ENCODE measurements around the gene MIPOL1.
A peak's percentile ranks its signal among the peaks of the same experiment; 100 is the strongest.
"Not testable (repeated sequence)": the region's sequence is repeated elsewhere in the genome, so short reads cannot be mapped to it uniquely, and the experiment has no call there.

MIPOL1 gene

DNA sequence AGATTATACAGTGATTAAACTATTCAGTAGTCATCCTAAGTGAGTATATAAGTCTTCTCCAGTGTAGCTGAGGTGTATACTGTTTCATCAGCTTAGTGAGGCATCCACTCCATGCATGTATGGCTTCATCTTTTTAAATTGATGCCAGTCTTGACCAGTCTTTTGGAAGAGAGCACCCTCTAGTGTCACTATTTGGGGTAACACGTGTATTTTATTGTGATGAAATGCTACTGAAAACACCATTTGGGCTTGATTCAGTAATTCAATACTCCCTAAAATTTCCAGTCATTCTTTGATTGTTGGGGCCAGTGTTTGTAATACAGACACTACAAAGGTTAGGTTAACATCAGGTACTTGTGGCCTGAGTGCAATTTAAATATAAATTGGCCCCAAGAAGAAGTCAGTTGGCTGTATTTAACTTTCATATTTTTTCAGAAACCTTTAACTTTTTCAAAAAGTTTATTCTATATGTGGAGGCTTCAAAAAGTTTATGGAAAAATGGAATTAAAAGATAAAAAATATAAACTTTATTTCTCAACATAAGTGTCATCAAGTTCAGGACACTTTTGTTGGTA is 35.3 kb downstream of the MIPOL1 start:
- no peak for DNase-seq (ENCODE audit: low read depth in 1 of 2, low spot score in 1 of 2)

DNA sequence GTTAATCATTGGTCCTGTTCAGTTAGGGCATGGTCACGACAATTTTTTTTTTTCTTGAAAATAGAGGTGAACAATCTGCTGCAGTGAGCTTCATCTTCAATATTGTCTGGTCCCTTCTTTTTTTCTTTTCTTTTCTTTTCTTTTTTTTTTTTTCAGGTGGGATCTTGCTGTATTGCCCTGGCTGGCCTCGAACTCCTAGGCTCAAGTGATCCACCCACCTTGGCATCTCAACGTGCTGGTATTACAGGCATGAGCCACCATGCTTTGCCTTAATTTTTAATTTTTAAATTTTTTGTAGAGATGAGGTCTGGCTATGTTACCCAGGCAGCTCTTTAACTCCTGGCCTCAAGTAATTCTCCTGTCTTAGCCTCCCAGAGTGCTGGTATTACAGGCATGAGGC is 36.5 kb downstream of the MIPOL1 start:
- no peak for DNase-seq (ENCODE audit: low read depth in 1 of 2, low spot score in 1 of 2)

DNA sequence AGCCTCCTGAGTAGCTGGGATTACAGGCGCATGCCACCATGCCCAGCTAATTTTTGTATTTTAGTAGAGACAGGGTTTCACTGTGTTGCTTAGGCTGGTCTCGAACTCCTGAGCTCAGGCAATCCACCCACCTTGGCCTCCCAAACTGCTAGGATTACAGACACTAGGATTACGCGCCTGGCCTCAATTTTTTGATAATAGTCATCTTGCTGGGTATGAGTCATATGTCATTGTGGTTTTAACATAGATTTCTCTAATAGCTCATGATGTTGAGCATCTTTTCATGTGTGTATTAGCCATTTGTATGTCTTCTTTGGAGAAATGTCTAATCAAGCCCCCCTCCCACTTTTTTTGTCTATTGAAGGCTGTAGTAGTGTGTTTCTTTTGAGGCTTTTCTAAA is 38.3 kb downstream of the MIPOL1 start:
- not testable (repeated sequence) for DNase-seq (ENCODE audit: low read depth in 1 of 2, low spot score in 1 of 2)

DNA sequence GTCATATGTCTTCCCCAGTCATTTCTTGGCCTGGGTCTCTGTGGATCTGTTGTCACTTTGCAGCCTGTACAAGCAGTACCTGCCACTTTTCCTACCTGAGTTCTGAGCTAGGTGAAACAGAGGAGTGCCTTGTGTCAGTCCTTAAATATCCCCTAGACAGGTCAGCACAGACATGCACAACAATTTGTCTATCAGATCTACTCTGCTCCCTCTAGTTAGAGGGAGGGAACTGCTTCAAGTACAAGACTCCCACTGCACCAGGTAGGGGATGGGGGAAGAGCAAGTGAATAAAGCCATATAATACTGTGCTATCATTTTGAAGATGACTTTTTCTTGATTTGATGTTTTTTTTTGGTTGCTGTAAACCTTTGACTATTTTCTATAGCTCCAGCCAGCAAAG is 39.4 kb downstream of the MIPOL1 start:
- no peak for DNase-seq (ENCODE audit: low read depth in 1 of 2, low spot score in 1 of 2)

DNA sequence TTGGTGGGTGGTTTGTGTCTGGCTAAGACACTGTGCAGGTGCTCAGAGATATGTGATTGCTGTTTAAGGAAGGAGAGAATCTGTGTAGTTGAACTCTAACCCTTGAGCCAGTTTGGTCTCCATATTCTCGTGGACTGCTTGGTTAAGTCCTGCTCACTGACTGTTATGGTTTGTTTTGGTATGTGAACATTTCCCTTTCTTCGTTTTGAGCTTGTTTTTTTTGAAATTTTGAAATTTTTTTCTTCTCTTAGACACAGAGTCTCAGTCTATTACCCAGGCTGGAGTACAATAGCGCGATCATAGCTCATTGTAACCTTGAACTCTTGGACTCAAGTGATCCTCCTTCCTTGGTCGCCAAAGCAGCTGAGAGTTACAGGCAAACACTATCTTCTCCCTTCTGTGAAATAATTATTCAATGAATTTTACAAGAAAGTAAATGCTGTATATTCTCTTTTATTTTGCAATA is 40.0 kb downstream of the MIPOL1 start:
- no peak for DNase-seq (ENCODE audit: low read depth in 1 of 2, low spot score in 1 of 2)

DNA sequence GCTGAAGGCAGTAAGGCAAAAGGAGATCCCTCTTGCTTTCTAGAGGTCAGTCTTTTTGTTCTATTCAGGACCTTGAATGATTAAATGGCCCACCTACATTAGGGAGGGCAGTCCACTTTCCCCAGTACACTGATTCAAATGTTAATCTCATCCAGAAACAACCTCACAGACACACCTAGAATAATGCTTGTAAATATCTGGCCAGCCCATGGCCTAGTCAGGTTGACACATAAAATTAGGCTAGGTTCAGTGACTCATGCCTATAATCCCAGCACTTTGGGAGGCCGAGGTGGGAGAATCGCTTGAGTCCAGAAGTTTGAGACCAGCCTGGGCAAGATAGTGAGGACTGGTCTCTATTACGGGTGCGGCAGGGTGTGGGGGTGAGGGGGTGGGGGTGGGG is 43.5 kb downstream of the MIPOL1 start:
- no peak for DNase-seq (ENCODE audit: low read depth in 1 of 2, low spot score in 1 of 2)

DNA sequence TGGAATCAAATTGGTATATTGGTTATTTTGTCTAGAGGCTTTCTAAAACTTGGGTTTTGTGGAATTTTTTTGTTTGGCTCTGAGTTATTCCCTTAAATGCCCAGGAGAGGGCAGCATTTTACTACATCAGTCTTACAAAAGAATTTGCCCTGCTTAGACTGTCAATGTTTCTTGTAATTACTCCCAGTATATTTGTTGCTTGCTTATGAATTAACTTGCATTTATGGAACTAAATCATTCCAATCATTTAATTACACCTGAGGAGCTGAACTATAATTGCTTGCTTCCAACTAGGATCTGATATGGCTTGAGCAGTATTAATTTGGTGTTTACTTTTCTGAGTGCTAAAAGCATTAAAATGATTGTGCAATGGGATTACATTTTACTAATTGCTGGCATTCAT is 48.7 kb downstream of the MIPOL1 start:
- peak in 1 of 2 donors; percentile 0 for DNase-seq (ENCODE audit: low read depth in 1 of 2, low spot score in 1 of 2)

DNA sequence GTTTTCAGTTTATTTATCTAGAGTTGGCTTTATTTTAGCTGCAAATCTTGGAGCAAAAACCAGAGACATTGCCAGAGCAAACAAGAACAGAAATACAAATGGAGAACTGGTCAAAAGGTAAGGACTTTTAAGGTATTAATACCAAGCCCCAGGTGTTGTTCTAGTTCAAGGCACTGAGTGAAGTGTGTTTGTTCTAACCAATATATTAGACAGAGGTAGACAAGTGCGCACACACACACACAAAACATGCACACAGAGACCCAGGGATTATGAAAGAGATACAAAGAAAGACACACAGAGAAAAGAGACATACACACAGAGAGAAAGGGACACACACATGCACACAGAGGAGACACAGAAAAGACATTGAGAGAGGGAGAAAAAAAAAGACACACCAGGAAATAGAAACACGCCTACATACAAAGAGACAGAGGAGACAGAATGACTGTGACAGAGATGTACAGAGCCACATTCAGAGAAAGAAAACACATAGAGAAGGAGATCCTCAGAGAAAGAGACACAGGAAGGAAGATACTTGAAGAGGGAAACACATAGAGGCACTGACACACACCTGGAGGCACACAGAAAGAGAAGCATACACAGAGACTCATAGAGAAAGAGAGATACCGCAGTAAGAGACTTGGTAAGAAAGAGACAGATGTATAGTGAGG is 50.2 kb downstream of the MIPOL1 start:
- DNase-seq (ENCODE audit: low read depth in 1 of 2, low spot score in 1 of 2): no peak

DNA sequence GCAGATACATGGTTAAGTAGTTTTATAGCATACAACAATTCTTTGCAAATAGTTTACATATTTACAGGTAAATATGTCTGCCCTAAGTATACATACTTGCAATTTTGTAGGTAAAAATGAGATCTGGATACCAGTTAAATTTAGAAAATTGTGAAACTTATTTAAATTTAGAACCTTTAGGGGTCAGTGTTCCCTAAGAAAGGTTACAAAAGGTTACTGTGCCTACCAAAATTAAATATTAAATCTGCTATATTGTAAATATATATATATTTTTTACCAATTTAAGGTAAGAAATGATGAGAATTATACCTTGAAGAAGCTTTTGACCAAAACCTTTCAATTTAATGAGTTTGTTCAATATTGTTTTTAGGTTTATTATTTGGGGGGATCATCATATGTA is 54.0 kb downstream of the MIPOL1 start:
- no peak for DNase-seq (ENCODE audit: low read depth in 1 of 2, low spot score in 1 of 2)

DNA sequence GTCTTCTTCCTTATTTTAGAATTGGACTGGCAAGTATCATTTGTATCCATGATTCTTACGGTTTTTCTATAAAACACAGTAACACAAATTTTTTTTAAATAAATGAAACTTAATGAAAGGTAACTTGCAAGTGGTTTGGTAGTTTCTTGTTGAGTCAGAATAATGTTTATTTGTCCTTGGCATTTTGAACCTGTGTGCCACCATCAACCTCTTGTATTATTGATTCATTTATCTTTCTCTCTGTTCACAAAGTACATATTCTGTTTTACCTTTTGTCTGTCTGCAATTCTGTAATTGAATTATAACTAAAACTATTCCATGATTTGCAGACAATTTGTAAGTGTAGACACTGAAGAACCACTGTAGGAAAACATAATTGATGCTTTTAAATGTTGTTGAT is 54.7 kb downstream of the MIPOL1 start:
- no peak for DNase-seq (ENCODE audit: low read depth in 1 of 2, low spot score in 1 of 2)

DNA sequence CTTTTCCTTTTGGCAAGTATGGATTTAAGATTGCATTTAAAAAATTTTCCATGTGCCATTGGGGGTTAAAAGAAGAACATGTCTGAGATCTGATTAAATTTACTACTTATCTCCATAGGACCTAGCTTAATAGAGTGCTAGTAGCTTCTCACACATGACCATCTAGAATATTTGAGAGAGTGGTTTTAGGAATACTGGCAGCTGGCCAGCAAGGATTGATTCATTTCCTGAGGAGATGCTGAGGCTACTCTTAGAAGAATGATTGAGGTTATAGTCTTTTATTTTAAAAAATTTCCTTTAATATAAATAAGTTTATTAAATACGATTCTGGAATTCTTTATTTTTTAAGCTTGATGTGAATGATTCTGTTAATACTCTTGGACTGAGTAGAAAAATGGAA is 56.2 kb downstream of the MIPOL1 start:
- DNase-seq (ENCODE audit: low read depth in 1 of 2, low spot score in 1 of 2): no peak

DNA sequence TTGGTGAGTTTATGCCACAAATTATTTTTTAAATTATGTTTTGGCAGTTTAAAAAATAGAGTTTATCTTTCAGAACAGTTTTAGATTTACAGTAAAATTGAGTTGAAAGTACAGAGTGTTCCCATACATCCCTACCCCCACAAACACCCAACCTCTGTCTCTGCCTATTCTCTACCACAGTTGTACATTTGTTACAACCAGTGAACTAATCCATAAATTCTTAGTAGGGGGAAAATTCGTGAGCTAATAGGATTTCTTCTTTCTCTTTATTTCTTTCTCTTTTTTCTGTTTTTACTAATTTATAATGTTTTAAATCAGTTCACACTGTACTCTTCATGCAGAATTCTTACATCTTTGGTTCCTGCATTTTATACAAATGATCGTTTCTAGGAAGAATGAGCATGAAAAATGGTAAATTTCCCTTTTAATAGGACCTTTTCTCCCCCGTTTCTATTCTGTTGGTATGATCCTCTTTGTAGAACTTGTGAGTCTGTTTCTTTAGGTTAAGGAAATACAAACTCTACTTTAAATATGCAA is 56.7 kb downstream of the MIPOL1 start:
- no peak for DNase-seq (ENCODE audit: low read depth in 1 of 2, low spot score in 1 of 2)

DNA sequence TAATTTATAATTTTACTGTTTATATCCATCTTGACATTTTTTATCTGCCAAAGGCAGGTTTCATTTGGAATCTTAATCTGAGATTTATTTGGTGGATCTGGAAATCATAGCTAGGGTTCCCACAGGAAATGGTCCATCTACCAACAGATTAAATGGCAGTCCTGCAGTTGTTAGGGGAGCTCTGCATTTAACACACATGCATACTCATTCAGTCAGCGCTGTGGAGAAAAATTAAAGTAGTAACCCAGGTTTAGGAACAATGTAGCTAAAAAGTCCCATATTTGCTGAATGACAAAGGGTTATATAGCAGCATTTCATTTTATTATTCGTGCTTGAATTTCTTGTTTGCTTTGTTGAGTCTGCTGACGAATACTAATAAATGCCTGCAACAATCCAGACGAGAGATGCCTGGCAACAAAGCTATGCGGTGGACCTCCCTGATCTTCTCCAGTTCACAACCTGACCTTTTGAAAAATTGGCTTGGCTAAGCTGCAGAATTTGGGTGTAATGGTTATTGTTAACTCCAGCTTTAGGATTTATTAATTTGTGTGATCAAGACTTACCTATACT is 59.8 kb downstream of the MIPOL1 start:
- no peak for DNase-seq (ENCODE audit: low read depth in 1 of 2, low spot score in 1 of 2)

DNA sequence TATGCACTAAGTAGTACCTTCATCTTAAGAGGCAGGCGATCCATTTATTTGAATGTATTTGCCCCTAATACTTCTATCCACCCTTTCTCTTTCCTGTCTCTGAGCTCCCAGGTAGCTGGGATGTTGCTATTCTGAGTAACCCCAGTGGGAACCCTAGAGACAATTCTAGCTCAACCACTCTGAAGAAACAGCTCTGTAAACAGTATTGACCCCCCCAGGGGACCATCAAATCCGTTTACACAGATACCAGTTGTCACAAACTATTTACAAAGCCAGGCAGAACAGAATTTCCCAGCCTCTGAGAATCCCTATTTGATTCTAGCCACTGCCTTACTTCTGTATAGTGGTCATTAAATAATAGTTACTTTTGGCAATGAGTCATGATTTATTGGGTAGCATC is 64.9 kb downstream of the MIPOL1 start:
- DNase-seq (ENCODE audit: low read depth in 1 of 2, low spot score in 1 of 2): no peak

DNA sequence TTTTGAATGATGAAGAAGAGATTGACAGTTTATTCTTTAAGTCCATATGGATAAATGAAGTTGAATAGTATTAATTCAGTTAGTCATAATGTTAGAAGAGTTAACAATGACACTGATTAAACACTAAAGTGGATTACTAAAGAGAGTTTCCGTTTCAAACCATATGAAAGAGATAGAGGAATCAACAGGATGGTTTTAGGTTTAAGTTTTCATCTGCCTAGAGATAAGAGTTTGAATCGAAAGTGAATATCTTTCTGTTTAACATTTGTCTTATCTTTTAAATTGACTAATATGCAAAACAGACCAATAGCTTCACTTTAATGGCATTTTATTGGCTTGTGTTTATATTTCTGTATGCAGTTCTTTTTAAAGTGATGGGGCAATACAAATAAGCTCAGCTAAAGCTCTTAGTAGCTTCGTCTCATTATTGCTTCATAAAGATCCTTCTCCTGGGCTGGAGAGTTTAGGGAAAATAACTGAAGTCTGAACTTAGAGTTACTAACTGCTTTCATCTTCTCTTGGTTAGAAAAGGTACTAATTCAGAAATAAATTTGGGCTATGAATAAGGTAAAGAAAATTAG is 66.0 kb downstream of the MIPOL1 start:
- no peak for DNase-seq (ENCODE audit: low read depth in 1 of 2, low spot score in 1 of 2)

DNA sequence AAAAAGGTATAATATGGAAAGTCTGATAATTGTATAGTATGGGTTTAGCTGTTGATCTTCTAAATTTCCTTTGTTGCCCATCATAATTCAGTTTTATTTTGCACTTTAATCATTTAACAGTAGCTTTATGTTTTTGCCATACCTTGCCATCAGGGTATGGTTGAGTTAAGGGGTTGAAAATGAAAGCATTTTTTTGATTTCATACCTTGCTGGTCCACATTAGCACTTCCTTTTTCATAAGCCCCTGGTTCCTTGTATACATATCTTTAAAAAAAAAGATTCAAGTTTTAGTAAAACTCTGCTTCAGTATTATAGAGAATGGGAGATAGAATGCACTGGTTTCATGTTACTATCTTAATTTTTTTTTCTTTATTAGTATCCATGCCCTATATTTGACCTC is 71.1 kb downstream of the MIPOL1 start:
- DNase-seq (ENCODE audit: low read depth in 1 of 2, low spot score in 1 of 2): no peak

DNA sequence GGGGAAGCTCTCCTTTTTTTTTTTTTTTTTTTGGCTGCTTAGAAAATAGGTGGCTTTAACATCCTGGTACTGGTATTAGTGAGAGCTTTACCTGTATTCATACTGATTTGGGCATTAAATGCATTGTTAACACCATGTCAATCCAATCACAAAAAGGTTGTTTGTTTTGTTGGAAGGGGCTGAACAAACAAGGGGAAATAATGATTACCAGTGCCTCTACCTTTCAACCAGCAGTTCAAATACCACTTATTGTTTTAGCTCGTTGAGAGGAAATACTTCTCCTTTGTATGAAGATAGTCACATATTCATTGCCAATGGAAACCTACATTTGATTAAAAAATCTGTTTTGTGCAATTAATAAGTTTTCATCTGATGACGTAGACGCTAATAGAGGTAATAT is 72.9 kb downstream of the MIPOL1 start:
- DNase-seq (ENCODE audit: low read depth in 1 of 2, low spot score in 1 of 2): no peak

DNA sequence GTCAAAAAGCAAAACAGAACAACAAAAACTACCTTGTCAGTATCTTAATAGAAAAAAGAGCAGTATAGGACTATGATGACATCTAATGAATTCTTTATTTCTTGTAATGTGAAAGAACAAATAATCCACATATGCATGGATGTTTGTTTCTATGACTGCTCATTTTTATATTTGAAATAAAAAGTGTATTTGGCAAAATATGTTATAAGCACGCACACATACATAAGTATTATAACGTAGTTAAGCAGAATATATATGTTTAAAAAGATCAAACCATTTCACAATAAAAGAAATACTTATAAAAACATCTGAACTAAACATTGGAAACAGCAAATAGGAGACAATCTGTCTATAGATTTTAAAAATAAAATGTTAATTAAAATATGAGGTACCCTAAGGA is 74.8 kb downstream of the MIPOL1 start:
- DNase-seq (ENCODE audit: low read depth in 1 of 2, low spot score in 1 of 2): no peak

DNA sequence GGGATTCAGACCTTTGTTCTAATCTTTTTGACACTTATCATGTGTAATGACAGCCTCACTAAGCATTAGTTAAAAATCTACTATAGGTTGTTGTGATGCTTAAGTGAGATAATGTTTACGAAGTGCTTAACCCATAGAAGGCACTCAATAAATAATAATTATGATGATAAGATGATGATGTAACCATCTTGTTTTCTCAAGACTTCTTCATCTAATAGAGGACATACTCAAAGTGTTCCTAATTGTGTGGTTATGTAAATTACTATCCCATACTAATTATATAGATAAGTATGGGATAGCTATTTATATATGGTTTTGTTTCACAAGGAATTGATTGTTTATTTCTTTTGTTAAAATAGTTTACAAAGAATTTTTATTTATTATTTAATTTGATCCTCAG is 76.9 kb downstream of the MIPOL1 start:
- no peak for DNase-seq (ENCODE audit: low read depth in 1 of 2, low spot score in 1 of 2)

DNA sequence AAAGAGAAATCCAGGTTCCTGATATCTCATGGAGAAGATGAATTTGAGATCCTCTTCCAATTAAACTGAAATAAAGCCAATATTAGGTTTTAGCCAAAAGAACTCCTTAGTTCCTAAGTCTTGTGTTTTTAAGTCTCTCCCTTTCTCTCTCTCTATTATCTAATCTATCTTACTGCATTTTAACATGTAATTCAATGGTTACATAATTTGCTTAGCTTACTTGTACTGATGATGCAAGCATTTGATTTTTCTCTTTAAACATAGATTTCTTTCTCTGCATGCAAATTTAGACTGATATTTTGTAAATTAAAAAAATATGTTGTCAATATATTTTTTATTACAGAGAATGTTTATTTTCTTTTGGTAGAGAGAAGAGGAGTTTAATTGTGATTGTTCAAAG is 78.2 kb downstream of the MIPOL1 start:
- no peak for DNase-seq (ENCODE audit: low read depth in 1 of 2, low spot score in 1 of 2)

DNA sequence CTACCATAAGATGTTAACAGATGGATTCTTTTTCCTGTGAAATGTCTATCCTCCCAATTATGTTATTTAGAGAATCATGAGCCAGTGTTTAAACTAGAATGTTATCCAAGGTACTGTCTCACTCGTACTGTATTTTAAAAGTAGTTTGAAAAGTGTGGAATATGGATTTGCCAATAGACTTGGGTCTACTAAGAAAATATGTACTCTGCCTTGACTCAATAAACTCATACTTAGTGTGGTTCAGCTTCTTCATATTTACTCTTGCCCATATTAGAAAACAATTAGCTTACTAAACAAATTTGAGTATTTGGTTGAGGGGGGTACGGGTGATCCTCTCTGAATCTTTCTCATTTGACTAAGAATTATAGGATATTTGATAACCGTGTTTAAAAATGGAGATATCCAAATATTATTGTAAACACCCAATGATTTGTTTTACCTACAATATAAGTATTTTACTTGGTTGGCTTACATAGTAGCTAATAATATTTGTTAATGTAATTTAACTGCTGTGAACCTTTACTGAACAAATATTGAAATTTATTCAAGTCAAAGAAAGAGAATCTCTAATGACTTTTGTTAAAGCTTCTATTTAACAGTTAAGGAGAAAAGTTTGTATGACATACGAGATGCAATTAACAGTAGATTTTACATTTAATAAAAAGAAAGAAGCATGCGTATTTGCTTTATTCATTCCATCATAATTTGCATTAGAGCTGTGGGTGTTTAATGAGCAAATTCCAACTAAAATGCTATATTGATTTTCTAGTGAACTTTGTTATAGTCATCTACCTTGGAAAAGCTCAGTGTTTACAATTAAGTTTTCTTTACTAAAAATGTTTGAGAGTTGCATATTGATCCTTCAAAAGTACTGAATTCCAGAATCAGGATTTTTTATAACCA is 81.2 kb downstream of the MIPOL1 start:
- no peak for DNase-seq (ENCODE audit: low read depth in 1 of 2, low spot score in 1 of 2)

All from activated CD4-positive, alpha-beta T cell treated with anti-CD3 and anti-CD28 coated beads, Interleukin-2, amount 50 U/mL, for 24 hours (primary cell).